Measurements from ENCODE around the gene PCDHB9. TPM values are rescaled to one million over a fixed set of nuclear protein-coding genes. Genes with fewer than 3 reads are reported as not detected.
"Not testable (repeated sequence)": the region's sequence is repeated elsewhere in the genome, so short reads cannot be mapped to it uniquely, and the experiment has no call there.

PCDHB9 gene
- total and polyA plus RNA-seq, 2 experiments from 2014 or later, result 0.33 to 1.2 TPM

GRCh38 chr5:141150224-141150992, 36.6 kb upstream of the PCDHB9 start:
- no peak for TF ChIP-seq CTCF (IDR thresholded peaks at IDR 0.05; ENCODE audit: poor library complexity)
- Histone ChIP-seq H3K9me3 (ENCODE audit: low read depth) (peaks cover 14% of the 10 kb centered on the region), H2AFZ (no peak overlapping the region), H3K4me1 (ENCODE audit: insufficient read depth) (no peaks in the 10 kb centered on the region), H3K27ac (no peak overlapping the region), H3K4me2 (no peak overlapping the region), H3K4me3 (no peak overlapping the region), H3K36me3 (replicated peaks; ENCODE audit: insufficient read depth, low read depth) (no peaks in the 10 kb centered on the region), H4K20me1 (ENCODE audit: insufficient read depth, poor library complexity, severe bottlenecking) (no peaks in the 10 kb centered on the region), H3K9me2 (replicated peaks; ENCODE audit: insufficient read depth) (no peaks in the 10 kb centered on the region), H3K79me2 (no peaks in the 10 kb centered on the region), H3K27me3 (no peaks in the 10 kb centered on the region)
- 96% methylated on average over 33 of the region's 33 CpGs for WGBS (ENCODE audit: low lambda C conversion rate, missing lambda C conversion rate)
- DNase-seq (ENCODE audit: low spot score), result no peak

- H3K79me2 ChIP-seq, result no peaks in the 10 kb centered on the region
- no peaks in the 10 kb centered on the region for H3K27me3 ChIP-seq
- H3K4me1 ChIP-seq (ENCODE audit: insufficient read depth), result no peaks in the 10 kb centered on the region
- 94% methylated on average over 13 of the region's 13 CpGs for WGBS (ENCODE audit: low lambda C conversion rate, missing lambda C conversion rate)
- H3K9me2 ChIP-seq (replicated peaks; ENCODE audit: insufficient read depth), result no peaks in the 10 kb centered on the region
- TF ChIP-seq EZH2phosphoT487 (IDR thresholded peaks at IDR 0.05; ENCODE audit: low read depth, severe bottlenecking, unreplicated experiment), result no peak
- no peak for TF ChIP-seq EZH2 (IDR thresholded peaks at IDR 0.05; ENCODE audit: borderline replicate concordance)
- DNase-seq (ENCODE audit: low spot score), result no peak
- peaks cover 14% of the 10 kb centered on the region for H3K9me3 ChIP-seq (ENCODE audit: low read depth)
- H4K20me1 ChIP-seq (ENCODE audit: insufficient read depth, poor library complexity, severe bottlenecking), result no peaks in the 10 kb centered on the region
- H3K36me3 ChIP-seq (replicated peaks; ENCODE audit: insufficient read depth, low read depth), result no peaks in the 10 kb centered on the region
- H3K4me2 ChIP-seq, result no peak overlapping the region
- no peak overlapping the region for H3K4me3 ChIP-seq
- H2AFZ ChIP-seq, result no peak overlapping the region
- H3K27ac ChIP-seq, result no peak overlapping the region
Measured at GRCh38 chr5:141150993-141151325, 36.0 kb upstream of the PCDHB9 start.

GRCh38 chr5:141151632-141152031, 35.3 kb upstream of the PCDHB9 start:
- not testable (repeated sequence) for H3K79me2 ChIP-seq; H3K4me1 ChIP-seq (ENCODE audit: insufficient read depth); DNase-seq (ENCODE audit: low spot score); H3K9me2 ChIP-seq (replicated peaks; ENCODE audit: insufficient read depth); H3K27ac ChIP-seq; H3K36me3 ChIP-seq (replicated peaks; ENCODE audit: insufficient read depth, low read depth); H3K27me3 ChIP-seq; H3K4me3 ChIP-seq; H2AFZ ChIP-seq; H4K20me1 ChIP-seq (ENCODE audit: insufficient read depth, poor library complexity, severe bottlenecking); H3K4me2 ChIP-seq
- H3K9me3 ChIP-seq (ENCODE audit: low read depth), result peaks cover 14% of the 10 kb centered on the region
- 98% methylated on average over 24 of the region's 41 CpGs for WGBS (ENCODE audit: low lambda C conversion rate, missing lambda C conversion rate)

GRCh38 chr5:141152096-141152495, 34.9 kb upstream of the PCDHB9 start:
- H4K20me1 ChIP-seq (ENCODE audit: insufficient read depth, poor library complexity, severe bottlenecking); H3K27ac ChIP-seq; H3K4me3 ChIP-seq; H3K9me2 ChIP-seq (replicated peaks; ENCODE audit: insufficient read depth); H3K4me1 ChIP-seq (ENCODE audit: insufficient read depth); H3K4me2 ChIP-seq; H2AFZ ChIP-seq; H3K27me3 ChIP-seq; H3K36me3 ChIP-seq (replicated peaks; ENCODE audit: insufficient read depth, low read depth); DNase-seq (ENCODE audit: low spot score); H3K79me2 ChIP-seq: not testable (repeated sequence)
- WGBS (ENCODE audit: low lambda C conversion rate, missing lambda C conversion rate), result 100% methylated on average over 21 of the region's 36 CpGs
- H3K9me3 ChIP-seq (ENCODE audit: low read depth), result peaks cover 14% of the 10 kb centered on the region

- Histone ChIP-seq H3K9me2 (replicated peaks; ENCODE audit: insufficient read depth) (no peaks in the 10 kb centered on the region), H3K4me1 (ENCODE audit: insufficient read depth) (no peaks in the 10 kb centered on the region), H2AFZ (no peak overlapping the region), H3K9me3 (ENCODE audit: low read depth) (peaks cover 10% of the 10 kb centered on the region), H3K79me2 (no peaks in the 10 kb centered on the region), H3K4me2 (no peak overlapping the region), H3K4me3 (no peak overlapping the region), H3K36me3 (replicated peaks; ENCODE audit: insufficient read depth, low read depth) (no peaks in the 10 kb centered on the region), H3K27me3 (no peaks in the 10 kb centered on the region), H3K27ac (no peak overlapping the region), H4K20me1 (ENCODE audit: insufficient read depth, poor library complexity, severe bottlenecking) (no peaks in the 10 kb centered on the region)
- DNase-seq (ENCODE audit: low spot score), result no peak
- WGBS (ENCODE audit: low lambda C conversion rate, missing lambda C conversion rate), result 85% methylated on average over 21 of the region's 21 CpGs
- TF ChIP-seq EZH2 (IDR thresholded peaks at IDR 0.05; ENCODE audit: borderline replicate concordance) (no peak), EZH2phosphoT487 (IDR thresholded peaks at IDR 0.05; ENCODE audit: low read depth, severe bottlenecking, unreplicated experiment) (no peak), CTCF (IDR thresholded peaks at IDR 0.05; ENCODE audit: poor library complexity) (no peak)
Measured at GRCh38 chr5:141155540-141156374, 31.2 kb upstream of the PCDHB9 start.

- H3K4me1 ChIP-seq (ENCODE audit: insufficient read depth); H3K27me3 ChIP-seq; H3K4me2 ChIP-seq; H3K27ac ChIP-seq; H3K36me3 ChIP-seq (replicated peaks; ENCODE audit: insufficient read depth, low read depth); H3K9me3 ChIP-seq (ENCODE audit: low read depth); H4K20me1 ChIP-seq (ENCODE audit: insufficient read depth, poor library complexity, severe bottlenecking); H3K9me2 ChIP-seq (replicated peaks; ENCODE audit: insufficient read depth); H3K79me2 ChIP-seq; H2AFZ ChIP-seq; H3K4me3 ChIP-seq; DNase-seq (ENCODE audit: low spot score): not testable (repeated sequence)
- WGBS (ENCODE audit: low lambda C conversion rate, missing lambda C conversion rate), result 90% methylated on average over 35 of the region's 38 CpGs
Measured at GRCh38 chr5:141157356-141157755, 29.6 kb upstream of the PCDHB9 start.
